ENCODE data around the gene PLK1. TPM values are rescaled to one million over a fixed set of nuclear protein-coding genes. Genes with fewer than 3 reads are reported as not detected.
"Not testable (repeated sequence)": the region's sequence is repeated elsewhere in the genome, so short reads cannot be mapped to it uniquely, and the experiment has no call there.

The PLK1 gene
- total and polyA plus RNA-seq, 3 experiments from 2014 or later, result 0.41 to 49.7 (median 48.3) TPM

DNA sequence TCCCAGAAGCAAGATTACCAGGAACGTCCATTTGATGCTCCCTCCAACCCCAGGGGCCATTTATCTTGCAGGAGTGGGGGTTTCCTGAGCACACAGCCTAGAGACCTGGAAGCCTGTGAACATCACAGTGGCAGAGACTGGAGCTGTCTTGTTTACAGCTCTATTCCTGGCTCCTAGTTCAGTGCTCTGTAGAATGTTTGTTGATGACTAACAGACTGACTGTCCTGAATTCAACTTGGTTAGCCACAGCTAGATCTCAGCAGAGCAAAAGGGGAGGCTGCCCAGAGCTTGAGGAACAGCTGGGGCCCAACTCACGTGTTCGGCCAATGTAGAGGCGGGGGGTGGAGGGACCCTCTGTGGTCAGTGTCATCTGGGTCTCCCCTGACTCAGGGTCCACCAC, 27.8 kb downstream of the PLK1 start:
- H3K4me1 ChIP-seq (ENCODE audit: insufficient read depth, low read length), result no peaks in the 10 kb centered on the region
- H3K9me3 Mint-ChIP-seq, result peaks cover 5 to 29% (median 12%) of the 10 kb centered on the region in 5 donors
- ChIA-PET POLR2A (no interaction called here), CTCF (no interaction called here)
- no peak overlapping the region for H3K27ac ChIP-seq (ENCODE audit: low read depth, low read length)
- H3K27me3 ChIP-seq (ENCODE audit: insufficient read depth, low read length, poor library complexity, severe bottlenecking), result no peaks in the 10 kb centered on the region
- no peak for DNase-seq
- no peak overlapping the region for H3K4me3 Mint-ChIP-seq
- no peak overlapping the region for H3K27ac Mint-ChIP-seq
- H3K4me3 ChIP-seq (ENCODE audit: low read length), result no peak overlapping the region
- peaks cover 26 to 56% of the 10 kb centered on the region in 2 donors for H3K27me3 Mint-ChIP-seq
- no peaks in the 10 kb centered on the region for H3K36me3 ChIP-seq (ENCODE audit: insufficient read depth, low read length)
- no peaks in the 10 kb centered on the region for H3K9me3 ChIP-seq (ENCODE audit: low read length)
- peaks cover 0 to 23% (median 3%) of the 10 kb centered on the region in 3 donors for H3K36me3 Mint-ChIP-seq
- no peaks in the 10 kb centered on the region for H3K4me1 Mint-ChIP-seq

DNA sequence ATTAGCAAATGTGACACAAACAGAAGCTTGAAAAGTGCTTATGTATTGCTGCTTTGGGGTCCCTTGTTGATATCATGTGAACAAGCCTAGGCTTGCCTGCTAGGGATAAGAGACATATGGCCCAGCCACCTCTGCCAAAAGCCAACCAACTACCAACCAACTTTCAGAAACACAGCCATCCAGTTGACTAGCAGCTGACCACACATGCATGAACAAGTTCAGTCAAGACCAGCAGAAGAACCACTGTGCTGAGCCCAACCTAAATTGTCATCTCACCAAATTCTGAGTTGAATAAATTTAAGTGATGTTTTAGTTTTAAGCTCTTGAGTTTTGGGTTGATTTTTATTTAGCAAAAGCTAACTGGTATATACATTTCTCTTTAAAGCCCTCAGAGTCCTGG, 30.8 kb downstream of the PLK1 start:
- no peaks in the 10 kb centered on the region for H3K36me3 ChIP-seq (ENCODE audit: insufficient read depth, low read length)
- CTCF ChIA-PET, result no interaction called here
- Mint-ChIP-seq H3K27ac (peak overlapping the region in 1 of 8 donors; percentile 74), H3K4me1 (peaks cover 0 to 3% (median 0%) of the 10 kb centered on the region in 3 donors), H3K4me3 (no peak overlapping the region), H3K27me3 (peaks cover 21 to 67% of the 10 kb centered on the region in 2 donors), H3K36me3 (peaks cover 0 to 11% (median 0%) of the 10 kb centered on the region in 3 donors), H3K9me3 (peaks cover 0 to 17% (median 8%) of the 10 kb centered on the region in 5 donors)
- H3K4me1 ChIP-seq (ENCODE audit: insufficient read depth, low read length), result no peaks in the 10 kb centered on the region
- H3K27me3 ChIP-seq (ENCODE audit: insufficient read depth, low read length, poor library complexity, severe bottlenecking), result peaks cover 7% of the 10 kb centered on the region
- no peak for DNase-seq
- POLR2A ChIA-PET, result no interaction called here
- H3K4me3 ChIP-seq (ENCODE audit: low read length), result no peak overlapping the region
- H3K27ac ChIP-seq (ENCODE audit: low read depth, low read length), result no peak overlapping the region
- no peaks in the 10 kb centered on the region for H3K9me3 ChIP-seq (ENCODE audit: low read length)

DNA sequence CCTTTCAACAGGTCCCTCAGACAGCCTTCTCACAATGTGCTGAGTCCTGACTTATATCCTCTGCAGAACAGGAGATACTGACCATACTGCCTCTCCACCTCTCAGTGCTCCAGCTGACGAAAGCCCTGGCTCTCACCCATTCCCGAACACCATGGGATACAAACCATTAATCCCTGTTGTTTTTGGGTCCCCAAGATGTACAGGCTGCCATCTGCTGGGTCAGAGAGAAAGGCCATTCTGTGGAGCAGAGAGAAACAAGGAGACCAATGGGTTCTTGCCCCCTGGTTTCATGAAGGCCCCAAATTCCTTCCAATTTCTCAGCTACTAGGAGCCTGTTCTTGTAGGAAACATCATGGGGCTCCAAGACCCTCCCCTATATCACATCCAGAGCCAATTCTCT, 31.3 kb downstream of the PLK1 start:
- CTCF ChIA-PET, result no interaction called here
- H3K27ac Mint-ChIP-seq, result no peak overlapping the region
- H3K4me3 Mint-ChIP-seq, result no peak overlapping the region
- peaks cover 0 to 3% (median 0%) of the 10 kb centered on the region in 3 donors for H3K4me1 Mint-ChIP-seq
- Histone ChIP-seq H3K27ac (ENCODE audit: low read depth, low read length) (no peak overlapping the region), H3K9me3 (ENCODE audit: low read length) (no peaks in the 10 kb centered on the region), H3K27me3 (ENCODE audit: insufficient read depth, low read length, poor library complexity, severe bottlenecking) (peaks cover 7% of the 10 kb centered on the region), H3K36me3 (ENCODE audit: insufficient read depth, low read length) (no peaks in the 10 kb centered on the region), H3K4me3 (ENCODE audit: low read length) (no peak overlapping the region), H3K4me1 (ENCODE audit: insufficient read depth, low read length) (no peaks in the 10 kb centered on the region)
- H3K27me3 Mint-ChIP-seq, result peaks cover 23 to 69% of the 10 kb centered on the region in 2 donors
- H3K36me3 Mint-ChIP-seq, result peaks cover 0 to 11% (median 0%) of the 10 kb centered on the region in 3 donors
- H3K9me3 Mint-ChIP-seq, result peaks cover 0 to 17% (median 8%) of the 10 kb centered on the region in 5 donors
- DNase-seq, result no peak
- POLR2A ChIA-PET, result no interaction called here

DNA sequence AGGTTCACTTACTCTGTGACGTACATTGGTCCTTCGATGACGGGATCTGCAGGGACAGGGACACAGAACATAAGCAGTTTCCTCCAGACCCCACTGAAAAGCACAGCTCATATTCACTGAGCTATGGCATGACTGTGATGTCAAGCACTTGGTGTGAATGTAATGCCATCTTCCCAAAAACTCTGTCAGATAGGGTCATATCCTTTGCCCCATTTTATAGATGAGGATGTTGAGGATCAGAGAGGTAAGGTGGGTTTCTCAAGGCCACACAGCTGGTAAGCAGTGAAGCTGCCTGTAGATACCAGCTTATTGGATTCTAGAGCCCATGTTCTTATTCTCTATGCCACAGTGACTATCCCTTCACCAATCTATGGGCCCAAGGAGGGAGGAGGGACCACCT, 31.8 kb downstream of the PLK1 start:
- CTCF ChIA-PET, result no interaction called here
- Histone ChIP-seq H3K36me3 (ENCODE audit: insufficient read depth, low read length) (no peaks in the 10 kb centered on the region), H3K27ac (ENCODE audit: low read depth, low read length) (no peak overlapping the region), H3K9me3 (ENCODE audit: low read length) (no peaks in the 10 kb centered on the region), H3K4me3 (ENCODE audit: low read length) (no peak overlapping the region), H3K4me1 (ENCODE audit: insufficient read depth, low read length) (no peaks in the 10 kb centered on the region), H3K27me3 (ENCODE audit: insufficient read depth, low read length, poor library complexity, severe bottlenecking) (peaks cover 7% of the 10 kb centered on the region)
- Mint-ChIP-seq H3K4me1 (peaks cover 0 to 3% (median 0%) of the 10 kb centered on the region in 3 donors), H3K9me3 (peaks cover 0 to 17% (median 8%) of the 10 kb centered on the region in 5 donors), H3K36me3 (peaks cover 0 to 11% (median 0%) of the 10 kb centered on the region in 3 donors), H3K4me3 (no peak overlapping the region), H3K27ac (no peak overlapping the region), H3K27me3 (peaks cover 20 to 66% of the 10 kb centered on the region in 2 donors)
- DNase-seq, result no peak
- POLR2A ChIA-PET, result no interaction called here

DNA sequence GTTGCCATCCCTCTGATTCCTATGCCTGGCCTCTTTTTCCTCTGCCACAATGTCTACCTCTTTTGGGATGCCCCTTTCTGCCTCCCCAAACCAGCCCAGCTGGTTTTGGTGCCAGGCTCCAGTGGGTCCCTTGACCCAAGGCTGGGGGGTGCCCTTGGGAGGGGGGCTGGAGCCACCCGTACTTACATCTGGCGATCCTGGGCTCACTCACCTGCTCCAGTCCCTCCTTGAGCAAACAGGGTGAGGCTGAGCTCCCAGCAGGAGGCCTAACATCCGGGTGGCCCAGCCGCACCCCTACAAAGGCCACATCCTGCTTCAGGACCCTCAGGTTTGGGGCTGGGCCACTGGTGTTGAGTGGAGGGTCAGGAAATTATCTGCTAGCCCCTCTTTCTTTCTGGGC, 33.1 kb downstream of the PLK1 start:
- Histone ChIP-seq H3K4me1 (ENCODE audit: insufficient read depth, low read length) (no peaks in the 10 kb centered on the region), H3K27me3 (ENCODE audit: insufficient read depth, low read length, poor library complexity, severe bottlenecking) (peaks cover 7% of the 10 kb centered on the region), H3K4me3 (ENCODE audit: low read length) (no peak overlapping the region), H3K36me3 (ENCODE audit: insufficient read depth, low read length) (no peaks in the 10 kb centered on the region), H3K27ac (ENCODE audit: low read depth, low read length) (no peak overlapping the region), H3K9me3 (ENCODE audit: low read length) (no peaks in the 10 kb centered on the region)
- H3K27ac Mint-ChIP-seq, result no peak overlapping the region
- H3K4me3 Mint-ChIP-seq, result no peak overlapping the region
- H3K9me3 Mint-ChIP-seq, result peaks cover 0 to 17% (median 8%) of the 10 kb centered on the region in 5 donors
- peaks cover 0 to 6% (median 0%) of the 10 kb centered on the region in 3 donors for H3K36me3 Mint-ChIP-seq
- ChIA-PET CTCF (no interaction called here), POLR2A (no interaction called here)
- DNase-seq, result no peak
- H3K27me3 Mint-ChIP-seq, result peaks cover 27 to 62% of the 10 kb centered on the region in 2 donors
- peaks cover 0 to 3% (median 0%) of the 10 kb centered on the region in 3 donors for H3K4me1 Mint-ChIP-seq

DNA sequence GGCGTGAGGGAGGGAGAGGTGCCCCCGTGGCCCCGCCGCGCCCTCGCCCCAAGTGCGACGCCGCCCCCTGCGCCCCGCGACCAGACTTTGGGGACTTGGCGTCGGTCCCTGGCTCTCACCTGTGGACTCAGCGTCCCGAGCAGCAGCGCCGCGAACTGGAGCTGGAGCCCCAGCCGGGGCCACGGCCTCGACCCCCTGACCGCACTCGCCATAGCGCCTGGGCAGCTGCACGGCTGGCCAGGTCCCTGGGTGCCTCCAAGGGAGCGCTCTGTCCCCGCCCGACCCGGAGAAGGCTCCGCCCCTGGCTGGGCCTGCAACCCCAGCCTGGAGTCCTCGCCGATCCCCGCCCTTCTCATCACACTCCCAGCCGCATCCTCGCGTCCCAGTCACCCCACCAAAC, 34.3 kb downstream of the PLK1 start, which contains the start of gene ERN2:
Gene ERN2, minus strand, starts transcription at position 247 of the 400 bp plus-strand sequence. Its CDS starts 35 bp downstream, at position 212.
- H3K27me3 ChIP-seq (ENCODE audit: insufficient read depth, low read length, poor library complexity, severe bottlenecking), result peaks cover 7% of the 10 kb centered on the region
- no peak within 1 kb of the TSS for H3K27ac Mint-ChIP-seq
- H3K27me3 Mint-ChIP-seq, result peaks cover 31 to 61% of the 10 kb centered on the region in 2 donors
- ChIA-PET CTCF (no interaction called here), POLR2A (no interaction called here)
- no peak within 1 kb of the TSS for H3K4me3 ChIP-seq (ENCODE audit: low read length)
- H3K27ac ChIP-seq (ENCODE audit: low read depth, low read length), result no peak within 1 kb of the TSS
- H3K4me1 ChIP-seq (ENCODE audit: insufficient read depth, low read length), result no peaks in the 10 kb centered on the region
- no peak for DNase-seq
- no peaks in the 10 kb centered on the region for H3K9me3 ChIP-seq (ENCODE audit: low read length)
- H3K36me3 Mint-ChIP-seq, result peaks cover 0 to 6% (median 0%) of the 10 kb centered on the region in 3 donors
- H3K4me1 Mint-ChIP-seq, result peaks cover 0 to 3% (median 0%) of the 10 kb centered on the region in 3 donors
- H3K9me3 Mint-ChIP-seq, result peaks cover 0 to 17% (median 8%) of the 10 kb centered on the region in 5 donors
- no peaks in the 10 kb centered on the region for H3K36me3 ChIP-seq (ENCODE audit: insufficient read depth, low read length)
- no peak within 1 kb of the TSS for H3K4me3 Mint-ChIP-seq

DNA sequence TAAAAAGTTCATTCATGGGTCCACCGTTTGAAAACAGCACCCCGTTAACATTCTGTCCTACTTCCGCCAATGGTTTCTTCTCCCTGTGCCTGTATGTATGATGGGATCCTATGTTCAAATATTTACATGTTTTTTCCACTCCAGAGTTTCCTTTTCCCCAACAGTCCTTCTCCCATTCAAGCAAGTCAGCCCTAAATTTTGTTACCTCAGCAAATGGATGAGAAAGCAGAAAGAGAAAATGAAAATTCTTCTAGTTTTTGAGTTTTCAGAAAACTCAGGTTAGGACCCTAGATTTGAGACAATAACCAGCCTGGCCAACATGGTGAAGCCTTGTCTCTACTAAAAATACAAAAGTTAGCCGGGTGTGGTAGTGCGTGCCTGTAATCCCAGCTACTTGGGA, 37.8 kb downstream of the PLK1 start:
- H3K4me3 ChIP-seq (ENCODE audit: low read length), result no peak overlapping the region
- Mint-ChIP-seq H3K4me3 (no peak overlapping the region), H3K9me3 (peaks cover 0 to 7% (median 3%) of the 10 kb centered on the region in 5 donors), H3K27me3 (peaks cover 27 to 50% of the 10 kb centered on the region in 2 donors), H3K27ac (no peak overlapping the region), H3K4me1 (peaks cover 0 to 3% (median 0%) of the 10 kb centered on the region in 3 donors), H3K36me3 (peaks cover 0 to 3% (median 0%) of the 10 kb centered on the region in 3 donors)
- H3K36me3 ChIP-seq (ENCODE audit: insufficient read depth, low read length), result no peaks in the 10 kb centered on the region
- H3K9me3 ChIP-seq (ENCODE audit: low read length), result no peaks in the 10 kb centered on the region
- POLR2A ChIA-PET, result no interaction called here
- CTCF ChIA-PET, result no interaction called here
- peaks cover 7% of the 10 kb centered on the region for H3K27me3 ChIP-seq (ENCODE audit: insufficient read depth, low read length, poor library complexity, severe bottlenecking)
- no peaks in the 10 kb centered on the region for H3K4me1 ChIP-seq (ENCODE audit: insufficient read depth, low read length)
- DNase-seq, result no peak
- H3K27ac ChIP-seq (ENCODE audit: low read depth, low read length), result no peak overlapping the region

DNA sequence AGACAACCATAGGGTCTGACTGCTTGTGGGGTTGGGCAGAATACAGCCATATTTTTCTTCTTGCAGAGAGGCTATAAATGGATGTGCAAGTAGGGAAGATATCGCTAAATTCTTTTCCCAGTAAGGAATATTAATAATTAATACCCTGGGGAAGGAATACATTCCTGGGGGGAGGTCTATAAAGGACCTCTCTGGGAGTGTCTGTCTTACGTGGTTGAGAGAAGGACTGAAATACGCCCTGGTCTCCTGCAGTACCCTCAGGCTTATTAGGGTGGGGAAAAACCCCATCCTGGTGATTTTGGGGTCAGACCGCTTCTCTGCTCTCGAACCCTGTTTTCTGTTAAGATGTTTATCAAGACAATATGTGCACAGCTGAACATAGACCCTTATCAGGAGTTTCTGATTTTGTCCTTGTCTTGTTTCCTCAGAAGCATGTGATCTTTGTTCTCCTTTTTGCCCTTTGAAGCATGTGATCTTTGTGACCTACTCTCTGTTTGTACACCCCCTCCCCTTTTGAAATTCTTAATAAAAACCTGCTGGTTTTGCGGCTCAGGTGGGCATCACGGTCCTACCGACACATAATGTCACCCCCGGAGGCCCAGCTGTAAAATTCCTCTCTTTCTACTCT, 44.0 kb downstream of the PLK1 start:
- CTCF ChIA-PET; H3K27me3 ChIP-seq (ENCODE audit: insufficient read depth, low read length, poor library complexity, severe bottlenecking); POLR2A ChIA-PET; H3K36me3 Mint-ChIP-seq; H3K4me1 Mint-ChIP-seq; H3K27ac ChIP-seq (ENCODE audit: low read depth, low read length); H3K27ac Mint-ChIP-seq; H3K4me1 ChIP-seq (ENCODE audit: insufficient read depth, low read length); H3K4me3 ChIP-seq (ENCODE audit: low read length); DNase-seq; H3K36me3 ChIP-seq (ENCODE audit: insufficient read depth, low read length); H3K9me3 ChIP-seq (ENCODE audit: low read length); H3K4me3 Mint-ChIP-seq: not testable (repeated sequence)
- peaks cover 11 to 24% (median 17%) of the 10 kb centered on the region in 5 donors for H3K9me3 Mint-ChIP-seq
- H3K27me3 Mint-ChIP-seq, result peaks cover 24 to 33% of the 10 kb centered on the region in 2 donors
